ENCODE measurements around the gene CARMIL3.

Gene CARMIL3

GRCh38 chr14:24075485-24076301 is 23.9 kb downstream of the CARMIL3 start:
- DNase-seq (ENCODE audit: low read depth, low spot score): no peak

GRCh38 chr14:24076302-24076601 is 24.4 kb downstream of the CARMIL3 start:
- no peak for DNase-seq (ENCODE audit: low read depth, low spot score)

GRCh38 chr14:24077086-24077485 is 25.3 kb downstream of the CARMIL3 start:
- no peak for DNase-seq (ENCODE audit: low read depth, low spot score)

- DNase-seq (ENCODE audit: low read depth, low spot score): no peak
Observed at GRCh38 chr14:24078146-24078545, 26.3 kb downstream of the CARMIL3 start.

- peak; percentile 73 for DNase-seq (ENCODE audit: low read depth, low spot score)
Observed at GRCh38 chr14:24079491-24080141, 27.8 kb downstream of the CARMIL3 start.

GRCh38 chr14:24080142-24080530 is 28.3 kb downstream of the CARMIL3 start:
- no peak for DNase-seq (ENCODE audit: low read depth, low spot score)

- peak; percentile 42 for DNase-seq (ENCODE audit: low read depth, low spot score)
Observed at GRCh38 chr14:24080888-24081738, 29.3 kb downstream of the CARMIL3 start.

GRCh38 chr14:24081739-24082211 is 30.0 kb downstream of the CARMIL3 start:
- DNase-seq (ENCODE audit: low read depth, low spot score): no peak

GRCh38 chr14:24082411-24083080 is 30.7 kb downstream of the CARMIL3 start:
- no peak for DNase-seq (ENCODE audit: low read depth, low spot score)

GRCh38 chr14:24083462-24083861 is 31.7 kb downstream of the CARMIL3 start:
- DNase-seq (ENCODE audit: low read depth, low spot score): no peak

- no peak for DNase-seq (ENCODE audit: low read depth, low spot score)
Observed at GRCh38 chr14:24084440-24084839, 32.6 kb downstream of the CARMIL3 start.

GRCh38 chr14:24085215-24085614 is 33.4 kb downstream of the CARMIL3 start:
- DNase-seq (ENCODE audit: low read depth, low spot score): no peak

- DNase-seq (ENCODE audit: low read depth, low spot score): no peak
Observed at GRCh38 chr14:24086193-24086955, 34.6 kb downstream of the CARMIL3 start.

GRCh38 chr14:24087004-24087403 is 35.2 kb downstream of the CARMIL3 start:
- DNase-seq (ENCODE audit: low read depth, low spot score): no peak

GRCh38 chr14:24088095-24088494 is 36.3 kb downstream of the CARMIL3 start:
- no peak for DNase-seq (ENCODE audit: low read depth, low spot score)

GRCh38 chr14:24089890-24090289 is 38.1 kb downstream of the CARMIL3 start:
- DNase-seq (ENCODE audit: low read depth, low spot score): no peak

GRCh38 chr14:24092110-24092504 is 40.3 kb downstream of the CARMIL3 start:
- no peak for DNase-seq (ENCODE audit: low read depth, low spot score)

- no peak for DNase-seq (ENCODE audit: low read depth, low spot score)
Observed at GRCh38 chr14:24092505-24093206, 40.8 kb downstream of the CARMIL3 start.

- no peak for DNase-seq (ENCODE audit: low read depth, low spot score)
Observed at GRCh38 chr14:24093207-24093900, 41.5 kb downstream of the CARMIL3 start.

All from ELF-1 (cell line).